Kidney epithelial cell (primary cell): ENCODE results near the gene HCN2. TPM values are rescaled to one million over a fixed set of nuclear protein-coding genes. Genes with fewer than 3 reads are reported as not detected.

Experiments
- DNase-seq: peaks from one replicate; pipeline ENCODE4 v3.0.0-alpha.2; 2010; ENCODE audit warnings: low read depth
- H3K27me3 ChIP-seq: 2 replicates; pipeline ENCODE4 v1.6.0; 2011; ENCODE audit warnings: low read length; ENCODE audit not compliant: control insufficient read depth, insufficient read depth
- H3K36me3 ChIP-seq: 2 replicates; pipeline ENCODE4 v1.5.1; 2011; ENCODE audit warnings: low read length; ENCODE audit not compliant: control insufficient read depth, insufficient read depth
- H3K4me3 ChIP-seq: 2 replicates; pipeline ENCODE4 v1.5.1; 2011; ENCODE audit warnings: low read depth, mild to moderate bottlenecking, control low read depth, low read length
- total RNA-seq: library from RNA; depleted of rRNA; stranded (reverse); fragments of >200 nt; gene quantifications from 2 replicates; pipeline ENCODE4 v1.2.3, GENCODE V29; 2015
- TF ChIP-seq, protein P1 (sequence below): IDR thresholded peaks from 2 replicates; pipeline ENCODE4 v1.5.1; 2011; ENCODE audit warnings: mild to moderate bottlenecking, moderate library complexity, low read length, control low read depth, inconsistent platforms; ENCODE audit not compliant: insufficient read depth, poor library complexity, severe bottlenecking

The HCN2 gene
- total RNA-seq = 0.13 and 0.48 TPM in 2 replicates

GRCh38 chr19:589693-590395 lies at the start of gene HCN2:
Gene HCN2, plus strand, starts transcription at chr19:589881. Its CDS starts 65 bp downstream, at chr19:589946.
- TF ChIP-seq, protein P1, sequence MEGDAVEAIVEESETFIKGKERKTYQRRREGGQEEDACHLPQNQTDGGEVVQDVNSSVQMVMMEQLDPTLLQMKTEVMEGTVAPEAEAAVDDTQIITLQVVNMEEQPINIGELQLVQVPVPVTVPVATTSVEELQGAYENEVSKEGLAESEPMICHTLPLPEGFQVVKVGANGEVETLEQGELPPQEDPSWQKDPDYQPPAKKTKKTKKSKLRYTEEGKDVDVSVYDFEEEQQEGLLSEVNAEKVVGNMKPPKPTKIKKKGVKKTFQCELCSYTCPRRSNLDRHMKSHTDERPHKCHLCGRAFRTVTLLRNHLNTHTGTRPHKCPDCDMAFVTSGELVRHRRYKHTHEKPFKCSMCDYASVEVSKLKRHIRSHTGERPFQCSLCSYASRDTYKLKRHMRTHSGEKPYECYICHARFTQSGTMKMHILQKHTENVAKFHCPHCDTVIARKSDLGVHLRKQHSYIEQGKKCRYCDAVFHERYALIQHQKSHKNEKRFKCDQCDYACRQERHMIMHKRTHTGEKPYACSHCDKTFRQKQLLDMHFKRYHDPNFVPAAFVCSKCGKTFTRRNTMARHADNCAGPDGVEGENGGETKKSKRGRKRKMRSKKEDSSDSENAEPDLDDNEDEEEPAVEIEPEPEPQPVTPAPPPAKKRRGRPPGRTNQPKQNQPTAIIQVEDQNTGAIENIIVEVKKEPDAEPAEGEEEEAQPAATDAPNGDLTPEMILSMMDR = no peak
- no peak for DNase-seq
- H3K4me3 ChIP-seq = no peak within 1 kb of the TSS
- H3K27me3 ChIP-seq = peaks cover 58% of the 10 kb centered on the region
- H3K36me3 ChIP-seq = no peaks in the 10 kb centered on the region

GRCh38 chr19:540867-541637 lies 48.6 kb upstream of the HCN2 start:
- no peak for DNase-seq
- no peaks in the 10 kb centered on the region for H3K27me3 ChIP-seq
- TF ChIP-seq, protein P1 = no peak
- peaks cover 1% of the 10 kb centered on the region for H3K36me3 ChIP-seq
- H3K4me3 ChIP-seq = no peak overlapping the region

DNA sequence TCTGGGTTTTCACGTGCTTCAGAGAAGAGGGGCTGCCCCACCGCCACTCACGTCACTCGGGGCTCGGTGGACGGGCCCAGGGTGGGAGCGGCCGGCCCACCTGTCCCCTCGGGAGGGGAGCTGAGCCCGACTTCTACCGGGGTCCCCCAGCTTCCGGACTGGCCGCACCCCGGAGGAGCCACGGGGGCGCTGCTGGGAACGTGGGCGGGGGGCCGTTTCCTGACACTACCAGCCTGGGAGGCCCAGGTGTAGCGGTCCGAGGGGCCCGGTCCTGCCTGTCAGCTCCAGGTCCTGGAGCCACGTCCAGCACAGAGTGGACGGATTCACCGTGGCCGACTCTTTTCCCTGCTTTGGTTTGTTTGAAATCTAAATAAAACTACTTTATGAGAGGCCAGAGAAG lies 48.0 kb upstream of the HCN2 start:
- Histone ChIP-seq H3K4me3 (no peak overlapping the region), H3K36me3 (peaks cover 1% of the 10 kb centered on the region), H3K27me3 (no peaks in the 10 kb centered on the region)
- TF ChIP-seq, protein P1 = no peak
- no peak for DNase-seq

- Histone ChIP-seq H3K4me3 (no peak overlapping the region), H3K36me3 (peaks cover 1% of the 10 kb centered on the region), H3K27me3 (no peaks in the 10 kb centered on the region)
- DNase-seq = no peak
- TF ChIP-seq, protein P1 = no peak
Observed at GRCh38 chr19:542173-542866, 47.4 kb upstream of the HCN2 start.

GRCh38 chr19:543910-544608 lies 45.6 kb upstream of the HCN2 start, which contains the start of gene GZMM:
Gene GZMM, plus strand, starts transcription at chr19:544053. Its CDS starts 19 bp downstream, at chr19:544072.
- DNase-seq = no peak
- Histone ChIP-seq H3K36me3 (peaks cover 1% of the 10 kb centered on the region), H3K4me3 (no peak within 1 kb of the TSS), H3K27me3 (peaks cover 7% of the 10 kb centered on the region)
- TF ChIP-seq, protein P1 = no peak
